HG03378 (cell line): Measurements from ENCODE around the gene OR6S1.
"Not testable (repeated sequence)": the region's sequence is repeated elsewhere in the genome, so short reads cannot be mapped to it uniquely, and the experiment has no call there.

Experiments used
- ATAC-seq: cut with Tn5 transposase; IDR thresholded peaks from one replicate; pipeline ENCODE4 v1.9.1; 2021; ENCODE audit warnings: mild to moderate bottlenecking, moderate library complexity; ENCODE audit not compliant: unreplicated experiment

OR6S1 gene

GRCh38 chr14:20631880-20632389, 9.6 kb downstream of the OR6S1 start:
- no peak for ATAC-seq

GRCh38 chr14:20631023-20631879, 10.2 kb downstream of the OR6S1 start:
- ATAC-seq: no peak

GRCh38 chr14:20630340-20631022, 11.0 kb downstream of the OR6S1 start:
- ATAC-seq: peak; percentile 31

GRCh38 chr14:20628063-20628854, 13.2 kb downstream of the OR6S1 start:
- no peak for ATAC-seq

DNA sequence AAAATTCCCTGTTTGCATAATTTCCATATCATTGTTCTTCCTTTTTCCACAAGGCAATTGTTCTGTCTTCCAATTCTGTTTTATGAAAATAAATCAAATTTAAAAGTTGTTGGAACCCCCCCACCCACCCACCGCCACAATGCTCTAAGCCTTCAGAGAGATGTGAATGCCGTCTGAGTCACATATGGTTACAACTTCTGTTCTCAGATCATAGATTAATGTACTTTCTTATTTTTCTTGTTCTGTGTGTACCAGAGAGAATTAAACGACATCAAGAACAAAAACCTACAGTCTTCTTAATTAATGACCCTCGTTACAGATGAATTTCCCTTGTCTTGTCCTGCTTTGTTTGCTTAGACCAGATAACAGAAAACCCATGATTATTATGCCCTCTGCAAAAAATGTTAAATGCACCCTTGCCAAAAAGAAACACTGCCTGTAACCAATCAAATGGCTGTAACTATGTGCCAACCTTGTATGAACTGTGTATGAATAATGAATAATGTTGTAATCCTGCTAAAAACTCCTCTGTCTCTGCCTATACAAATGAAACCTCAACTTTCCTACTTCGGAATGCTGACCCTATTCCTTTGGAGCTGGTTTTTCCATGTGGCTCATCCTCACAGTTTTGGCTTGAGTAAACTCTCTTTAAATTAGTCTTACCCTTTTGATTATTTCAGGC, 14.0 kb downstream of the OR6S1 start:
- no peak for ATAC-seq

DNA sequence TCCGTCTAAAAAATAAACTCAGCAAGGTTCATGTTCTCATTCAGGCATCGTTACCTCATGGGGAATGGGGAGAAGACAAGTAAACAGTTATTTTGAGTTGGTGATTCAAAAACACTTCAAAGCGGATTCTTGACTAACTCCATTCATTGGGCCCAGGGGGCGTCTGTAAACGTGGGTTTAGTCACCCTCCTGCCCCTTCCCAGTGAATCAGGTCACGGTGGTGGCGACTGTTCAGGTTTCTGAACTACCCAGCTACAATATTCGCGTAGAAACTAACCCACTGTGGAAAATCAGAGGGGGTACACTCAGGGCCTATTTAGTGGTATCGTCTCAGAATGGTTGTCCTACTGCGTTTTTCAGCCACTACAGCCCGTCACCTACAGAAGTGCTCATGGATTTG, 15.2 kb downstream of the OR6S1 start:
- no peak for ATAC-seq

DNA sequence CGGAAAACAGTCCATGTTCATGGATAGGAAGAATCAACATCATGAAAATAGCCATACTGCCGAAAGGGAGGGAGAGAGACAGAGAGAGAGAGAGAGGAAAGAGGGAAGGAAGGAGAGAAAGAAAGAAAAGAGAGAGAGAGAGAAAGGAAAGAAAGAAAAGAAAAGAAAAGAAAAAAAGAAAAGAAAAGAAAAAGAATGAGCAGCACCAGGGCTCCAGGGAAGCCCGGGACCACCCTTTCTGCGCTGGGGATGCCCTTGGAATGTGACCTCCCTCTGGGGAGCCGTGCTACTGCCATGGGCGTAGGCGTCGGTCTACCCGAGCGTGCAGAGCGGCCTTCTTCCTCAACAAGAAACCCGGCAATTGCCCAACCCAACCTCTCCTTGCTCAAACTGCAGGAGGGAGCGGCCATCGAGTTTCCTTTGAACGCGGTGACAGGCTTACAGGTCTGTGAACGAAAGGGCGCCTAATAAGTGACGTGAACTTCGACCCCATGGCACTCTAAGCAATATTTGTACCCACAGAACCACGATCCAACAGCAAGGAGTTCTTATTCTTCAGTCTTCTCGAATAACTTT, 16.9 kb downstream of the OR6S1 start:
- no peak for ATAC-seq

DNA sequence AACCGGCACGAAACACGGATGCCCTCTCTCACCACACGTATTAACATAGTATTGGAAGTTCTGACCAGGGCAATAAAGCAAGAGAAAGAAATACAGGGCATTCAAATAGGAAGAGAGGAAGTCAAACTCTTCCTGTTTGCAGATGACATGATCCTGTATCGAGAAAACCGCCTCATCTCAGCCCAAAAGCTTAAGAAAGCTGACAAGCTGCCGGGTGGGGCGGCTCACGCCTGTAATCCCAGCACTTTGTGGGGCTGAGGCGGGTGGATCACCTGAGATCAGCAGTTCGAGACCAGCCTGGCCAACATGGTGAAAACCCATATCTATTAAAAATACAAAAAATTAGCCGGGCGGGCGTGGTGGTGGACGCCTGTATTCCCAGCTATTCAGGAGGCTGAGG, 17.7 kb downstream of the OR6S1 start:
- ATAC-seq: no peak

DNA sequence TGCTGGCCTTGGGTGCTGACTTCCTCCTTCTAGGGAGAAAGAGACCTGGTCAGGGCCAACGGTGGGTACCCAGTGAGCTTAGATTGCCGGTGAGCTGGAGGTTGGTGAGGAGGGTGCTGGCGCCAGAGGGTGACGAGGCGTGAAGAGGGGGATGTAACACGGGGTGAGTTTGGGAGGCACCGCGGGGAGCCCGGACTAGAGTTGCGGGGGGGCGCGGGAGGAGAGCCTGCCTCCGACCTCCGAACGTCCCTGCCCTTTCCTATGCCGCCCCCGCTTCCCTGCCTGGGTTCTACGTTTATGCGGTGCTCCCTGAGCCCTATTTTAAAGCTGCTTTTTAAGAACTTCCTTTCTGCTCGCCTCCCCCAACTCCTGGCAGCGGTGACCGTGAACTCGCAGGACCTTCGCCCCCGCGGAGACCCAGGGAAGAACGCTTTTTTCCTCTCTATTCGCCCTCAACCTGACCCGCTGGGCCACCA, 18.6 kb downstream of the OR6S1 start:
- no peak for ATAC-seq

DNA sequence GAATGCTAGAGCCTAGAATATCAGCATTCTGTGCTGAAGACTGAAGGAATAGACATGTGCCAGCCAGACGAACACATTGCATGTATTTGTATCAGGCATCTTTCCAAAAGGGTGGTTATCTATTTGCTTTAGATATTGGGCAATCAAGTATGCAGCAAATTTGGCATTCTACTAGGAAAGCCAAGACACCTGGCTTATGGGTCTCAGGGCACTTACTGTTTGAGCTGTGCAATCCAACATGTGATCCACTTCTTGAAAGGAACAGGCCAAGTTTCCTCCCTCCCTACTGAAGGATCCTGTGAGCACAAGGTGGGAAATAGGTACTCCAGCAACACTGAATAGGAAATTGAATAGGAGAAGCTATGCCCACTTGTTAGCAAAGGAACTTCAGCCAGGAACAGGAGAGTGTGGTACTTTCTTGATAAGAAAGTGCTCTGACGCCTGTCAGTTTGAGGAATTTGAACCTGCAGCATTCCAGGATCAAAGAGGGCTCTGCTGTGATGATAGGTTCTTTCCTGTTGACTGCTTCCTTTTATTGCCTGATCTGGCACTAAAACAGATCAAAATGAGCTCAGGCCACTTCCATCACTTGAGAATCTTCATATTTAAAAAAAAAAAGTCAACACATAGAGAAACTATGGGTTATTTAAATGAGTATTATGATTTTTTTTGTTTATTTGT, 20.6 kb downstream of the OR6S1 start:
- no peak for ATAC-seq

- ATAC-seq: not testable (repeated sequence)
Measured at GRCh38 chr14:20619688-20620087, 21.8 kb downstream of the OR6S1 start.

GRCh38 chr14:20618271-20618749, 23.2 kb downstream of the OR6S1 start:
- ATAC-seq: no peak

GRCh38 chr14:20617138-20618003, 24.1 kb downstream of the OR6S1 start:
- peak; percentile 44 for ATAC-seq

DNA sequence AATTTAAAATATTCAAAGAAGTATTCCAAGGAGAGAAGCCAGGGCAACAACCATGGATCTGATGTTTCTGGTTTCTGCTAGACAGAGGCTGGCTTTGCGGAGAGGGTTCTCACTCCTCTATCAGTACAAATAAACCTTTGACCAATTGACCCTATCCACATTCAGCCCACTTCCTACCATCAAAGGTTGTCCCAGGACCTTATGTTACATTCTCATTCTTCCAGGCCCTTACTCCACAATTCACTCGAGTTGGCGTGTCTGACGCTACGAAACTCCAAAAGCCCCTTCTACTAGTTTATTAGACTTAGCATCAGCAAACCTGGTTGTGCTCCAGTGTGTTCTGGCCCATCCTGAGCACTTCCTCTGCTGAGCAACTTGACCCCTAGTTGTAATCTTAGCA, 25.5 kb downstream of the OR6S1 start:
- ATAC-seq: no peak

- ATAC-seq: no peak
Measured at GRCh38 chr14:20614038-20614840, 27.3 kb downstream of the OR6S1 start.

DNA sequence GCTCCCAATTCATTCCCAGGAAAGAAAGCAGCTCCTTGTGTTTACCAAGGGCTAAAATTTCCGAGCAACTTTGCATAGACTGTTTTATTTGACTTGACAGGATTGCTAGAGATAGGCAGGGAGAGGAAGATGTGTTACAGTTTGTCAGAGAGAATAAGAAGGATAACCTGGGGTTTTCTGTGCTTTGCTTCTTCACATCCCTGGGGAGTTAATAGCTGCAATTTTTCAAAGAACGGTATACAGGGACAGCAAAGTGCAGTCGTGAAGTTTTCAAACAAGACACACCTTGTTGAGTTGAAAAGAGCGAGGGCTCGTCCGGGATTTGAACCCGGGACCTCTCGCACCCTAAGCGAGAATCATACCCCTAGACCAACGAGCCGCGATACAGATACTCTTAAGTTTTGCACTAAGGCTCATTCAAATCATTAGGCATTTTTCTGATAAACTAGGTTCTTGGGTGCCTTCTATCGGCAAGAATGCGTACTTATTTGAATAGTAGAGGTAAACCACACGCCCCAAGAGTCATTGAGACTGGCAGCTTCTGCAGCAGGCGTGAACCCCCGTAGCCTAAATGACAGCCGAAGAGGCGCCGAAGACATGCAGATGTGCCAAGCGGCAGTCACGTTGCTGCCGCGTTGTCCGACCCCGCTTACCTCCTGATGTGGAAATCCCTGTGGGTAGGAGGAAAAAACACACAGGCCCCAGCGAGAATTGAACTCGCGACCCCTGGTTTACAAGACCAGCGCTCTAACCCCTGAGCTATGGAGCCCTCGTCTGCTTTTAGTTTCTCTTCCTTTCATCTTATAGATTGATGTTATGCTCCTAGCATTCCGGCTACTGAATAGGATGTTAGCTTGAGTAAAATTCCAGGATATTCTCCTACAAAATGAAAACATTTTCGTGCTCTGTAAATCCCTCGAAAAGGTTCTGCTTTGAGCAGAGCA, 28.1 kb downstream of the OR6S1 start:
- ATAC-seq: peak; percentile 68

DNA sequence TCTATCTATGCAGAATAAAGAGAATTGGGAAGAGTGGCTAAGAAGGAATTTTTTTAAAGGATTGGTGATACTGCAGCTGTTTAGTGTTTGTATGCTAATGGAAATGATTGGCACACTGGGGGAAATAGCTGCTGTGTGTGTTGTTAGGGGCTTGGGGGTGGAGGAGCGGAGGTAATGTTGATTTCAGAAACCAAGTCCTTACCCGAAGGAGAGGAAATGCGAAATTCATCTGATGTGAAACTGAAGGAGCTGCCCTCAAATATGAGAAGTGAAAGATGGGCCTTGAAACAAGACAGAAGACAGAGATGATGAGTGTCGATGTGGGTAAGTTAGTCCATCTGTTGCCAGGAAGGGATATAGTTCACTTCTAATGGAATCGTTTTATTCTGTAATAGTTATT, 29.1 kb downstream of the OR6S1 start:
- ATAC-seq: no peak
